ENCODE results near the gene RNF39. TPM values are rescaled to one million over a fixed set of nuclear protein-coding genes. Genes with fewer than 3 reads are reported as not detected.
"Not testable (repeated sequence)": the region's sequence is repeated elsewhere in the genome, so short reads cannot be mapped to it uniquely, and the experiment has no call there.

Gene RNF39
- total RNA-seq, 1 donor from 2014 or later: not detected

- no peak overlapping the region for H3K4me3 ChIP-seq (ENCODE audit: low read depth, low read length)
- no peak for TF ChIP-seq CTCF (conservative IDR thresholded peaks at IDR 0.05; ENCODE audit: low read depth, low read length)
- no peak for DNase-seq (ENCODE audit: low read depth)
These were observed 33.1 kb downstream of the RNF39 start for GRCh38 chr6:30042476-30042875.

- no peak for DNase-seq (ENCODE audit: low read depth)
- H3K4me3 ChIP-seq (ENCODE audit: low read depth, low read length): no peak overlapping the region
- TF ChIP-seq CTCF (conservative IDR thresholded peaks at IDR 0.05; ENCODE audit: low read depth, low read length): no peak
These were observed 33.7 kb downstream of the RNF39 start for GRCh38 chr6:30041821-30042220.

GRCh38 chr6:30041221-30041620 lies 34.3 kb downstream of the RNF39 start:
- DNase-seq (ENCODE audit: low read depth): no peak
- TF ChIP-seq CTCF (conservative IDR thresholded peaks at IDR 0.05; ENCODE audit: low read depth, low read length): no peak
- no peak overlapping the region for H3K4me3 ChIP-seq (ENCODE audit: low read depth, low read length)

- H3K4me3 ChIP-seq (ENCODE audit: low read depth, low read length): no peak overlapping the region
- no peak for DNase-seq (ENCODE audit: low read depth)
- peak; percentile 64 for TF ChIP-seq CTCF (conservative IDR thresholded peaks at IDR 0.05; ENCODE audit: low read depth, low read length)
These were observed 38.3 kb downstream of the RNF39 start for GRCh38 chr6:30037182-30037788.

- no peak overlapping the region for H3K4me3 ChIP-seq (ENCODE audit: low read depth, low read length)
- no peak for TF ChIP-seq CTCF (conservative IDR thresholded peaks at IDR 0.05; ENCODE audit: low read depth, low read length)
- no peak for DNase-seq (ENCODE audit: low read depth)
These were observed 39.8 kb downstream of the RNF39 start for GRCh38 chr6:30035784-30036183.

- DNase-seq (ENCODE audit: low read depth): not testable (repeated sequence)
These were observed 42.1 kb downstream of the RNF39 start for GRCh38 chr6:30033440-30033839.

GRCh38 chr6:30031381-30031780 lies 44.2 kb downstream of the RNF39 start:
- DNase-seq (ENCODE audit: low read depth): no peak
- no peak overlapping the region for H3K4me3 ChIP-seq (ENCODE audit: low read depth, low read length)
- no peak for TF ChIP-seq CTCF (conservative IDR thresholded peaks at IDR 0.05; ENCODE audit: low read depth, low read length)

More at GRCh38 chr6:30033440-30033839, 42.1 kb downstream of the RNF39 start:
- not testable (repeated sequence) for H3K4me3 ChIP-seq (ENCODE audit: low read depth, low read length)
